Body of pancreas (tissue), 4 donors: ENCODE data around the gene SARS2.

Experiments used
- CTCF ChIP-seq, 7 experiments: fragments of 450-650 bp in 4 of 7; fragments of 200-600 bp in 3 of 7; sonication (generic) in 3 of 7; IDR thresholded peaks; one replicate each; pipeline ENCODE4 v1.5.1; 2016 to 2019; ENCODE audit warnings: antibody characterized with exemption in 7 of 7
- POLR2A ChIP-seq, 3 donors: fragments of 450-650 bp; IDR thresholded peaks; one replicate each; pipeline ENCODE4 v1.6.1; 2016; ENCODE audit warnings: antibody characterized with exemption in 3 of 3, mild to moderate bottlenecking in 2 of 3

GRCh38 chr19:38879400-38879751, 51.2 kb downstream of the SARS2 start:
- no peak for TF ChIP-seq CTCF (IDR thresholded peaks at IDR 0.05)
- TF ChIP-seq POLR2A (IDR thresholded peaks at IDR 0.05), result no peak
